ENCODE measurements around the gene ATP8B3. TPM values are rescaled to one million over a fixed set of nuclear protein-coding genes. Genes with fewer than 3 reads are reported as not detected.

ATP8B3 gene
- total and polyA plus RNA-seq, 2 experiments from 2014 or later, result 2.1 to 6.0 TPM

DNA sequence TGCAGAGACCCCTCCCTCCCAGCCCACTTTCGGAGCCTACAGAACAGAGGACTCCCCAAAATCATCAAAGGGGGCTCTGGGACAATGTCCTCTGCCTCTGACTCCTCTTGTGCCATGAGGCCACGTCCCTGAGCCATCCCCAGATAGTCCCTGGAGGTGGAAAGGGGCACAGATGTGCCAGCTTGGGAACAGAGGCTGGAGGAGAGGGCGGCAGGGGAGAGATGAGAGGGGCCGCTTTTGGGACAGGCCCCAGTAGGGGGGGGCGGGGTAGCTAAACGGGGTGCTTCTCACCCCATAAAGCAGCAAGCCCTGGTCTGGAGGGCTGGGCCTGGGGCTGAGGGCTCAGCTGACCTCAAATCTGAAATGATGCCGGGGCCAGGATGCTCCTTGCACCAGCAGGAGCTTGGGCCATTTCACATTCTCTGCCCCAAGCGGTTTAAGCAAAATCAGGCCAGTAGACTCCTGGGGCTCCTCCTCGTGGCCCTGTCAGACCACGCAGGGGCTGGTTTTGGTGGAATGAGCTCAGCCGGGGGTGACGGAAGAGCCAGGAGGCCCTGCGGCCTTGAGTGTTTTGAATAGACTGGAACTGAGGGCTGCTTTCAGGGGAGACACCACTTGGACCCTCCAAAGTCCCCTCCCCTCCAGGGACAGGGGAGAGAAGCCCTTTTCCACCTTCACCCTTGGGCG is 31.7 kb downstream of the ATP8B3 start (continued):
- no peak for TF ChIP-seq JUNB (IDR thresholded peaks at IDR 0.05; ENCODE audit: unreplicated experiment)
- TF ChIP-seq, protein P1, sequence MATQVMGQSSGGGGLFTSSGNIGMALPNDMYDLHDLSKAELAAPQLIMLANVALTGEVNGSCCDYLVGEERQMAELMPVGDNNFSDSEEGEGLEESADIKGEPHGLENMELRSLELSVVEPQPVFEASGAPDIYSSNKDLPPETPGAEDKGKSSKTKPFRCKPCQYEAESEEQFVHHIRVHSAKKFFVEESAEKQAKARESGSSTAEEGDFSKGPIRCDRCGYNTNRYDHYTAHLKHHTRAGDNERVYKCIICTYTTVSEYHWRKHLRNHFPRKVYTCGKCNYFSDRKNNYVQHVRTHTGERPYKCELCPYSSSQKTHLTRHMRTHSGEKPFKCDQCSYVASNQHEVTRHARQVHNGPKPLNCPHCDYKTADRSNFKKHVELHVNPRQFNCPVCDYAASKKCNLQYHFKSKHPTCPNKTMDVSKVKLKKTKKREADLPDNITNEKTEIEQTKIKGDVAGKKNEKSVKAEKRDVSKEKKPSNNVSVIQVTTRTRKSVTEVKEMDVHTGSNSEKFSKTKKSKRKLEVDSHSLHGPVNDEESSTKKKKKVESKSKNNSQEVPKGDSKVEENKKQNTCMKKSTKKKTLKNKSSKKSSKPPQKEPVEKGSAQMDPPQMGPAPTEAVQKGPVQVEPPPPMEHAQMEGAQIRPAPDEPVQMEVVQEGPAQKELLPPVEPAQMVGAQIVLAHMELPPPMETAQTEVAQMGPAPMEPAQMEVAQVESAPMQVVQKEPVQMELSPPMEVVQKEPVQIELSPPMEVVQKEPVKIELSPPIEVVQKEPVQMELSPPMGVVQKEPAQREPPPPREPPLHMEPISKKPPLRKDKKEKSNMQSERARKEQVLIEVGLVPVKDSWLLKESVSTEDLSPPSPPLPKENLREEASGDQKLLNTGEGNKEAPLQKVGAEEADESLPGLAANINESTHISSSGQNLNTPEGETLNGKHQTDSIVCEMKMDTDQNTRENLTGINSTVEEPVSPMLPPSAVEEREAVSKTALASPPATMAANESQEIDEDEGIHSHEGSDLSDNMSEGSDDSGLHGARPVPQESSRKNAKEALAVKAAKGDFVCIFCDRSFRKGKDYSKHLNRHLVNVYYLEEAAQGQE (IDR thresholded peaks at IDR 0.05; ENCODE audit: unreplicated experiment), result no peak
- no peak for TF ChIP-seq EZH2phosphoT487 (IDR thresholded peaks at IDR 0.05; ENCODE audit: unreplicated experiment)
- TF ChIP-seq EZH2 (IDR thresholded peaks at IDR 0.05; ENCODE audit: low read depth, unreplicated experiment), result no peak
- TF ChIP-seq, protein P2, sequence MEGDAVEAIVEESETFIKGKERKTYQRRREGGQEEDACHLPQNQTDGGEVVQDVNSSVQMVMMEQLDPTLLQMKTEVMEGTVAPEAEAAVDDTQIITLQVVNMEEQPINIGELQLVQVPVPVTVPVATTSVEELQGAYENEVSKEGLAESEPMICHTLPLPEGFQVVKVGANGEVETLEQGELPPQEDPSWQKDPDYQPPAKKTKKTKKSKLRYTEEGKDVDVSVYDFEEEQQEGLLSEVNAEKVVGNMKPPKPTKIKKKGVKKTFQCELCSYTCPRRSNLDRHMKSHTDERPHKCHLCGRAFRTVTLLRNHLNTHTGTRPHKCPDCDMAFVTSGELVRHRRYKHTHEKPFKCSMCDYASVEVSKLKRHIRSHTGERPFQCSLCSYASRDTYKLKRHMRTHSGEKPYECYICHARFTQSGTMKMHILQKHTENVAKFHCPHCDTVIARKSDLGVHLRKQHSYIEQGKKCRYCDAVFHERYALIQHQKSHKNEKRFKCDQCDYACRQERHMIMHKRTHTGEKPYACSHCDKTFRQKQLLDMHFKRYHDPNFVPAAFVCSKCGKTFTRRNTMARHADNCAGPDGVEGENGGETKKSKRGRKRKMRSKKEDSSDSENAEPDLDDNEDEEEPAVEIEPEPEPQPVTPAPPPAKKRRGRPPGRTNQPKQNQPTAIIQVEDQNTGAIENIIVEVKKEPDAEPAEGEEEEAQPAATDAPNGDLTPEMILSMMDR (conservative IDR thresholded peaks at IDR 0.05; ENCODE audit: low read depth in 2 of 2), result no peak
- no peak for TF ChIP-seq ETS1 (IDR thresholded peaks at IDR 0.05)

DNA sequence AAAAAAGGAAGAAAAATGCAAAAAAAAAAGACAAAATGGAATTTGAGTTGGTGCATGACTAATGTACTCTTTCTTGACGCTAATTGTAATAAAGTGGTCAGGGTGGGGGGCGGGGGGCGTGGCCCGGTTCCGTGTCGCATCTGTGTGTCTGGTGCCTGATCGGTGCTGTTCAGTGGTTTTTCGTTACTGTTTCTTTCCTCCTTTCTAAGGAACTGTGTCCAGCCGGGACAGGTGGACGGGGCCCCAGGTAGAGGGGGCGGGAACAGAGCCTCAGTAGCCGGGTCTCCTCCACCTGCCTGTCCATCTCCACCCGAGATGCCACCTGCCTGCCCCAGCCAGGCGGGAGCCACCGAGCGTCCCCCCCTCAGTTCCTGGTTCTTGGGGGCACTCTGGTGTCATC is 32.5 kb downstream of the ATP8B3 start:
- Mint-ChIP-seq H3K36me3 (ENCODE audit: low read depth) (peaks cover 5% of the 10 kb centered on the region; the same call in 1 of the 3 replicates), H3K9me3 (peaks cover 32% of the 10 kb centered on the region), H3K27me3 (ENCODE audit: insufficient read depth, low read depth, poor library complexity) (peaks cover 75% of the 10 kb centered on the region), H3K4me1 (peaks cover 16% of the 10 kb centered on the region), H3K27ac (no peak overlapping the region), H3K4me3 (no peak overlapping the region; the same call in 2 of the 3 replicates)
- no peaks in the 10 kb centered on the region for H3K79me2 ChIP-seq (replicated peaks; ENCODE audit: insufficient read depth)
- H2AFZ ChIP-seq, result no peak overlapping the region
- peaks cover 10% of the 10 kb centered on the region for H3F3A ChIP-seq (replicated peaks; ENCODE audit: low read depth)
- no peak for DNase-seq (ENCODE audit: low spot score)
- H3K9me2 ChIP-seq (ENCODE audit: insufficient read depth), result no peaks in the 10 kb centered on the region
- H3K27me3 ChIP-seq (ENCODE audit: insufficient read depth), result peaks cover 82% of the 10 kb centered on the region
- H3K4me1 ChIP-seq (ENCODE audit: insufficient read depth), result peaks cover 14% of the 10 kb centered on the region
- peak overlapping the region; percentile 68 for H3K4me2 ChIP-seq
- H3K36me3 ChIP-seq (ENCODE audit: insufficient read depth), result no peaks in the 10 kb centered on the region
- peak overlapping the region; percentile 24; the same call in 1 of the 2 replicates for H3K4me3 ChIP-seq
- no peaks in the 10 kb centered on the region; the same call in 1 of the 2 replicates for H4K20me1 ChIP-seq (replicated peaks; ENCODE audit: insufficient read depth)
- no peak for ATAC-seq
- H3K27ac ChIP-seq (ENCODE audit: low read depth), result no peak overlapping the region
- TF ChIP-seq ZNF462 (CRISPR knock-in tag; IDR thresholded peaks at IDR 0.05), result no peak
- TF ChIP-seq JUNB (IDR thresholded peaks at IDR 0.05; ENCODE audit: unreplicated experiment), result no peak
- no peak for TF ChIP-seq NANOG (IDR thresholded peaks at IDR 0.05; ENCODE audit: borderline replicate concordance)
- TF ChIP-seq CREB1 (CRISPR knock-in tag; IDR thresholded peaks at IDR 0.05; ENCODE audit: low read depth), result no peak
- TF ChIP-seq EZH2 (IDR thresholded peaks at IDR 0.05; ENCODE audit: low read depth, unreplicated experiment), result no peak

Data from GM23338 (cell line).